HG03196 (cell line): ENCODE measurements around the gene AMT.
A peak's percentile ranks its signal among the peaks of the same experiment; 100 is the strongest.

Experiments used
- ATAC-seq: cut with Tn5 transposase; IDR thresholded peaks from one replicate; pipeline ENCODE4 v1.9.1; 2021; ENCODE audit not compliant: unreplicated experiment

AMT gene, protein sequence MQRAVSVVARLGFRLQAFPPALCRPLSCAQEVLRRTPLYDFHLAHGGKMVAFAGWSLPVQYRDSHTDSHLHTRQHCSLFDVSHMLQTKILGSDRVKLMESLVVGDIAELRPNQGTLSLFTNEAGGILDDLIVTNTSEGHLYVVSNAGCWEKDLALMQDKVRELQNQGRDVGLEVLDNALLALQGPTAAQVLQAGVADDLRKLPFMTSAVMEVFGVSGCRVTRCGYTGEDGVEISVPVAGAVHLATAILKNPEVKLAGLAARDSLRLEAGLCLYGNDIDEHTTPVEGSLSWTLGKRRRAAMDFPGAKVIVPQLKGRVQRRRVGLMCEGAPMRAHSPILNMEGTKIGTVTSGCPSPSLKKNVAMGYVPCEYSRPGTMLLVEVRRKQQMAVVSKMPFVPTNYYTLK

DNA sequence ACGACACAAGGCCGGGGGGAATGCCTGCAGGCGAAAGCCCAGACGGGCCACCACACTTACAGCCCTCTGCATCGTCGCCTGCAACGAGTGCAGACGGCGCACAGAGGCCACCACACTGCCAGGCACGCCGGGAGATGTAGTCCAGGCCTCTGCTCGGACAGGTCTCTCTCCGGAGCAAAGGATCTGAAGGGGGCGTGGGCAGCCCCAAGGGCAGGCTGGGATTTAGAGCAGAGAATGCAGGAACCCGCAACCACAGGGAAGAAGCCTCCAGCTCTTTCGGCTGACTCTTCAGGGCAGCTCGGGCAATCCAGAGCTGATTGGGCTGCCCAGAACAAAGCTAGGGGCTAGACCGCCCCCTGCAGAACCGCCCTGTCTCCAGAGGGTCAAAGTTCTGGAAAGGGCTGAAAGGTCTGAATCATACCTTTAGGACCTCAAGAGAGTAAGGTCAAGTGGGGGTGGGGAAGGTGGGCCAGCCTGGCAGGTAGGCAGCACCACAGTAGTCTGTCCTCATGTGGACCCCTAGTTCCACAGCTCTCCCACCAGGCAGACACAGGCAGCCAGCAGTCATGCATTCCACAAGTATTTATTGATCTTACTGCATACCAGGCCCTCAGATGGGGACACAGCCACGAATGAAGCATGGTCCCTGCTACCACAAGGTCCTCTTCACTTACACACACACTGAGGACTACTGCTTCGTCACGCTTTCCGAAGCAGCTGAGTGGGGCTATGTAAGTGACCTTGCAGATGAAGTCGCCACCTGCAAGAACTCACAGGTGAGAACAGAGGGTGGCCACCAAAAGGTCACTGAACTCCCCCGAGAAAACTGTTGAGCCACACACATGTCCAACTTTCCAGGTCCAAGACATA is at the start of gene AMT:
Gene AMT (minus strand): TSS at position 95 of the 870 bp plus-strand sequence. CDS start 23 bp downstream, at position 72.
- no peak for ATAC-seq

GRCh38 chr3:49470714-49471420 is 48.6 kb upstream of the AMT start:
- ATAC-seq, result peak; percentile 23

DNA sequence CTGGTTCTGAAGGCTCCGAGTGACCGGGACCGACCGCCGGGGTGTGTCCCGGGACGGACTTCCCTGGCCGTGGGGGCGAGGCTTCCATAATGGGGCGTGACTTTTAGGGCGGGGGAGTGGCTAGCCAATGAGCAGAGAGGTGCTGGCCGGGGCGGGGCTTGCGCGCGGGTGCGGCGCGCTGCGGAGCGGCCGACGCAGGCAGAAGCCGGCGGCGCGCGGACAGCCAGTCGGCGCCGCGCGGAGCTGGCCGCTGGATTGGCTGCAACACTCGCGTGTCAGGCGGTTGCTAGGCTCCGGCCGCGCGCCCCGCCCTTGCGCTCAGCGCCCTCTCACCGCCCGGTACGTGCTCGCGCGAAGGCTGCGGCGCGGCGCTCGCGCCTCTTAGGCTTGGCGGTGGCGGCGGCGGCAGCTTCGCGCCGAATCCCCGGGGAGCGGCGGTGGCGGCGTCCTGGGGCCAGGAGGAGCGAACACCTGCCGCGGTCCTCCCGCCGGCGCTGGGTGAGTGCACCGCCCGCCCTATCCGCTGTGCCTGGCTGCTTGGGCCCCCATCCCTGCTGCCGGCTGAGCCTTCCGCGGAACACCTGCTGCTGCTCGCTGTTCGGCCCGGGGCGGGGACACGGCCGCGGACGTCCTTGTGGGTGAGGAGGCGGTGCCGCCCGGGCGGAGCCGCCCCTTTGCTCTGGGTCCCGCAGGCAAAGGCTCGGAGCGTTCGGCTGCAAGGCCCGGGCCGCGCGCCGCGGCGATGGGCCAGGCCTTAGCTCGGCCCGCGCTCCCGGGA is 47.9 kb upstream of the AMT start, which contains the start of gene DAG1:
Gene DAG1 (plus strand): TSS at position 332 of the 778 bp plus-strand sequence. CDS start 40,268 bp downstream, outside the sequence.
- peak; percentile 85 for ATAC-seq

GRCh38 chr3:49469037-49469935 is 47.0 kb upstream of the AMT start:
- ATAC-seq, result no peak

DNA sequence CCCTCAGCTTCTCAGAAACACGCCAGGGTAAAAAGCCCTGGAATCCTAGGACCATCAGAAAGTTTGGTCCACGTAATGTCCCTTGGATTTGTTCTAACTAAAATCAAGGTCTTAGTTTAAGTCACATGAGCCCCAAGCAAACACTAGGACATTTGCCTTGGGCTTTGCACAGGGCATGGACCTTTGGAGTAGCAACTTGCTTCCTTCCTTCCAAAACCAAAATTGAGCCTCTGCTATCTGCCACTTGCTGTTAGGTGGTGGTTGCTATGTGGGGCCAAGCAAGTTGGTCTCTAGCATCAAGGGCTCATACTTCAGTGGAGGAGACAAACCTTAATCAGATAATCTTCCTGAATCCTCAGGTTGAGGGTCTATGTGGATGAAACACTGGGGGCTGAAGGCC is 43.8 kb upstream of the AMT start:
- ATAC-seq, result no peak

GRCh38 chr3:49465270-49466034 is 43.2 kb upstream of the AMT start:
- no peak for ATAC-seq

DNA sequence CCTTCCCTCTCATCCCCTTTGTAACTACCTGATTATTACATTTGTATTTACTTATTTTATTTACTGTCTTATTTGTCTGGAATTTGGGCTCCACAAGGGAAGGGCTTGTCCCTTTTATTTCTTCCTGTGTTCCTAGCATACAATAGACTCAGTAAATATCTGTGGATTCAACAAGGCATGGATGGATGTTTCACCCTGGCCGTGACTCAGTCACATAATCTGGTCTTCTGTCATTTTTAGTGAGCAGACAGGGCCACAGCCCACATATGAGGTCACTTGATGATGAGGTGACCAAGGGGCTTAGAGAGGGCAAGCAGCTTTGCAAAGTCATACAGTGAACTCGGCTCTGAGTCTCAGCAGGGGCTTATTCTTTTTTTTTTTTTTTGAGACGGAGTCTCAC is 39.9 kb upstream of the AMT start:
- no peak for ATAC-seq

- ATAC-seq, result no peak
Observed at GRCh38 chr3:49461443-49462171, 39.3 kb upstream of the AMT start.

- no peak for ATAC-seq
Observed at GRCh38 chr3:49460956-49461355, 38.7 kb upstream of the AMT start.

- no peak for ATAC-seq
Observed at GRCh38 chr3:49460188-49460890, 38.1 kb upstream of the AMT start.

GRCh38 chr3:49456466-49456865 is 34.2 kb upstream of the AMT start:
- ATAC-seq, result no peak

DNA sequence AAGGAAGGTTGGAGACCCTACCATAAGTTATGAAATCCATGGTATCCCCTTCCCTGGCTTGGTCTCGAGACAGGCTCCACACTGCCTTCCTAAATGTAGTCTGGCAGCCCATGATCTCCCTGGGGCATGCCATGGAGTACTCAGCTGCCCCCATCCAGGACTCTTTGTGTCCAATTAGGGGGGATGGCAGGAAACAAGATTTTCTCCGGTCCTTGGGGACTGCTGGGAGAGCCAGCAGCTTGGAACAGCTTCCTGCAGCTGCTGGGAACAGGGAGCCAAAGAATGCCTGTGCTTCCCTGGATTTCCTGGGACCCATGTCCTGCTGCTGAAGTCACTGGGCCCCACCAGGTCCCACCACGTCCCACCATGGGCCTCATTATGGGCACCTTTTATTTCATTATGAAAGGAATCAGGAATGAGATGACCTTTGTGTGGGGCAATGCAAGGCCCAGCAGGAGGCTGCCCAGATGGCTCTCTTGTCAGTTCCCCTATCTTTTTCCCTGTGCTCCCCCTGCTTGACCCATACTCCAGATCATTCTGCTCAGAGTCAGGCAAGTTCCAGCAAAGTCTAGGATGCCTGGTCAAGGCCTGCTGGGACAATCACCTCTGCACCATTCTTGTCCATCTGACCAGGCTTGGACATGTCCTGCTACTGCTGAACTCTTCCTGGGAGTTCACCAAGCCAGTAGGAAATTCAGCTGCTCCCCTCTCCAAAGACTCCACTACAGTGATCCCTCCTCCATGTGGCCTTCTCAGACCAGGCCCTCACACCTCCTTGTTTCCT is 32.8 kb upstream of the AMT start:
- no peak for ATAC-seq

- no peak for ATAC-seq
Observed at GRCh38 chr3:49454458-49454857, 32.2 kb upstream of the AMT start.

GRCh38 chr3:49453621-49454020 is 31.3 kb upstream of the AMT start:
- no peak for ATAC-seq

DNA sequence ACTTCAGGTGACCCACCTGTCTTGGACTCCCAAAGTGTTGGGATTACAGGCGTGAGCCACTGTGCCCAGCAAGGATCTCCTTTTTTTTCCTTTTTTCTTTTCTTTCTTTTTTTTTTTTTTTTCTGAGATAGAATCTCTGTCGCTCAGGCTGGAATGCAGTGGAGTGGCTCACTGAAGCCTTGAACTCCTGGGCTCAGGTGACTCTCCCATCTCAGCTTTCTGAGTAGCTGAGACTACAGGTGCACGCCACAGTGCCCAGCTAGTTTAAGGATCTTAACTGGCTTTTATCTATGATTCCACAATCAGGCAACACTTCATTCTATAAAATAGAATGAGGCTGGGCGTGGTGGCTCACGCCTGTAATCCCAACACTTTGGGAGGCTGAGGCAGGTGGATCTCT is 23.1 kb upstream of the AMT start:
- ATAC-seq, result no peak

DNA sequence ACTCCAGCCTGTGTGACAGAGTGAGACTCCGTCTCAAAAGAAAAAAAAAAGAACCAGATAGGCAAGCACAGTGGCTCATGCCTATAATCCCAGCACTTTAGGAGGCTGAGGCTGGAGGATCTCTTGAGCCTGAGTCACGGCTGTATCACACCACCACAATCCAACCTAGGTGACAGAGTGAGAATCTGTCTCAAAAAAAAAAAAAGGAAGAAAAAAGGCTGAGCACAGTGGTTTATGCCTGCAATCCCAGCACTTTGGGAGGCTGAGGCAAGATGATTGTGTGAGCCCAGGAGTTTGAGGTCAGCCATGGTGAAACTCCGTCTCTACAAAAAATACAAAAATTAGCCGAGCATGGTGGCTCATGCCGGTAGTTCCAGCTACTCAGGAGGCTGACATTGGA is 12.5 kb upstream of the AMT start:
- ATAC-seq, result no peak

DNA sequence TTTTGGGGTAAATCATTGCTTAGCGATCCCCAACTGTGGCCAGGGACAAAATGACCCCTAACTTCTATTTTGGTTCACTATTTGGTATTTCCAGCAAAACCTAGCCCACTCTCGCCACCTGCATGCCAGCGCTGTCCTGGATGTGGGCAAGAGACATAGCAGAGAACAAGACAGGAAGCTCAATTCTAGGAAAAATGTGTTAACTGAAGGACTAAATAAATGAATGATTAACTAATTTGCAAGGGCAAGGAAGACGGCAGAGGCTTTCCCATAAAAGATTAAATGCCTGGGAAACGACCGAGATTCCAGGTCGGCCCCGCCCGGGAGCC is 6.4 kb upstream of the AMT start:
- ATAC-seq, result no peak
